Mesothelial cell of epicardium (in vitro differentiated cells): ENCODE results near the gene LRRC17. TPM values are rescaled to one million over a fixed set of nuclear protein-coding genes. Genes with fewer than 3 reads are reported as not detected.
"Not testable (repeated sequence)": the region's sequence is repeated elsewhere in the genome, so short reads cannot be mapped to it uniquely, and the experiment has no call there.

Experiments used
- DNase-seq, 2 experiments: peaks; one replicate each; pipeline ENCODE4 v3.0.0; 2021; ENCODE audit warnings: low spot score in 2 of 2; ENCODE audit not compliant: unreplicated experiment in 2 of 2
- H3K27ac Mint-ChIP-seq: 2 replicates; pipeline ENCODE4 v1.8.0; 2021; ENCODE audit warnings: mixed read lengths
- H3K27me3 Mint-ChIP-seq: 2 replicates; pipeline ENCODE4 v1.8.0; 2021; ENCODE audit warnings: low read depth, mixed read lengths
- H3K36me3 Mint-ChIP-seq: 2 replicates; pipeline ENCODE4 v1.8.0; 2021; ENCODE audit warnings: mixed read lengths
- H3K4me1 Mint-ChIP-seq: 2 replicates; pipeline ENCODE4 v1.8.0; 2021; ENCODE audit warnings: mixed read lengths
- H3K4me3 Mint-ChIP-seq: 2 replicates; pipeline ENCODE4 v1.8.0; 2021; ENCODE audit warnings: mild to moderate bottlenecking, moderate library complexity, mixed read lengths
- H3K9me3 Mint-ChIP-seq: 2 replicates; pipeline ENCODE4 v1.8.0; 2021; ENCODE audit warnings: mixed read lengths
- total RNA-seq: library from RNA; stranded (reverse); gene quantifications from 3 replicates; pipeline ENCODE4 v1.2.1, GENCODE V29; 2021
- TF ChIP-seq, protein P1 (sequence below): fragments of 200-600 bp; sonication (generic); IDR thresholded peaks from one replicate; pipeline ENCODE4 v1.5.0; 2021; ENCODE audit warnings: antibody characterized with exemption; ENCODE audit not compliant: unreplicated experiment

The LRRC17 gene
- total RNA-seq, 1 donor from 2014 or later, result 43.1 TPM

DNA sequence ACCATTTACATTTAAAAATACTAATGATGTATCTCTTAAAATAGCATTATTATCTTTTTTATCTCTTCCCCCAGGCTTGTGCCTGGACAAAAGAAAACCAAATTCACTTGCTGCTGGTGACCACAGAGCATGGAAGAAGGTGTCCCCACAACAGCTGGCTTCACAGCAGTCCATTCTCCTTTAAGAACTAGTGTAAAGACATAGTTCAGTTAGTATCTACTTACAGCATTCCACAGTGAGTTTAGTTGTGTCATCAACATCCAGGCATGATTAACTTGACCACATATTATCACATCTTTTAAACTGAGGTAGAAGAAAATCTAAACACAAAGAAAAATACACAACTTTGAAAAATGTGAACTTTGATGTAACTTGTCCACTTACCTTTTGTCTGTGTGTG, 55.0 kb downstream of the LRRC17 start:
- TF ChIP-seq, protein P1, sequence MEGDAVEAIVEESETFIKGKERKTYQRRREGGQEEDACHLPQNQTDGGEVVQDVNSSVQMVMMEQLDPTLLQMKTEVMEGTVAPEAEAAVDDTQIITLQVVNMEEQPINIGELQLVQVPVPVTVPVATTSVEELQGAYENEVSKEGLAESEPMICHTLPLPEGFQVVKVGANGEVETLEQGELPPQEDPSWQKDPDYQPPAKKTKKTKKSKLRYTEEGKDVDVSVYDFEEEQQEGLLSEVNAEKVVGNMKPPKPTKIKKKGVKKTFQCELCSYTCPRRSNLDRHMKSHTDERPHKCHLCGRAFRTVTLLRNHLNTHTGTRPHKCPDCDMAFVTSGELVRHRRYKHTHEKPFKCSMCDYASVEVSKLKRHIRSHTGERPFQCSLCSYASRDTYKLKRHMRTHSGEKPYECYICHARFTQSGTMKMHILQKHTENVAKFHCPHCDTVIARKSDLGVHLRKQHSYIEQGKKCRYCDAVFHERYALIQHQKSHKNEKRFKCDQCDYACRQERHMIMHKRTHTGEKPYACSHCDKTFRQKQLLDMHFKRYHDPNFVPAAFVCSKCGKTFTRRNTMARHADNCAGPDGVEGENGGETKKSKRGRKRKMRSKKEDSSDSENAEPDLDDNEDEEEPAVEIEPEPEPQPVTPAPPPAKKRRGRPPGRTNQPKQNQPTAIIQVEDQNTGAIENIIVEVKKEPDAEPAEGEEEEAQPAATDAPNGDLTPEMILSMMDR, result no peak
- no peaks in the 10 kb centered on the region for H3K4me1 Mint-ChIP-seq
- no peaks in the 10 kb centered on the region for H3K27me3 Mint-ChIP-seq
- no peaks in the 10 kb centered on the region for H3K36me3 Mint-ChIP-seq
- DNase-seq, result no peak
- no peak overlapping the region for H3K4me3 Mint-ChIP-seq
- H3K9me3 Mint-ChIP-seq, result no peaks in the 10 kb centered on the region
- no peak overlapping the region for H3K27ac Mint-ChIP-seq

DNA sequence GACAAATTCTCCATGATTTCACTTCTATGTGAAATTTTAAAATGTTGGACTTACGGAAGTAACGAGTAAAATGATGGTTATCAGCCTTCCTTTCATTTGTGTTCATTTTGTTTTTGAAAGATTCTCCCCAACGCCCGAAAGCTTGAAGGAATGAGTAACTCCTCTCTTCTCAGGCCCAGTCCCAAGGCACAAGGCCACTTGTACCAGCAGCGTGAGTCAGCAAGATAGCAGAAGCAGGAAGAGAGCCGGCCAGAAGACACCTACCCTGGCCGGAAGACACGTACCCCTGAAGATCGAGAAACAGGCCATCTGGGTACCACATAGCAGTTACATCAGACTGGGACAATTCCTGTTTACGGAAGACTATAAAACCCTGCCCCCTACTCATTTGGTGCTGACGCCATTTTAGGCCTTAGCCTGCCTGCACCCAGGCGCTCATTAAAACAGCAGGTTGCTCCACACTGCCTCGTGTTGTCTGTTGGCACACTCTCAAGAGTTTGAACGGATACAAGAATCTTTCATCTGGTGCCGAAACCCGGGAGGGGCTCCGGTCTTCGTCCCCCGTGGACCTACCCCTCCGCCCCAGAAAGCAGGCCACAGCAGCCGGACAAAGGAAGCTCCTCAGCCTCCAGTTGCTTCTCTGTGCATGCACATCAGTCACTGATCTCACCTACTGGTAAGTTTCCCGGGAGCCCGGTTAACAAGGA, 60.4 kb downstream of the LRRC17 start:
- H3K4me1 Mint-ChIP-seq, result no peaks in the 10 kb centered on the region
- no peak overlapping the region for H3K27ac Mint-ChIP-seq
- peaks cover 2% of the 10 kb centered on the region for H3K36me3 Mint-ChIP-seq
- TF ChIP-seq, protein P1, result no peak
- H3K9me3 Mint-ChIP-seq, result peaks cover 4% of the 10 kb centered on the region
- H3K4me3 Mint-ChIP-seq, result no peak overlapping the region
- H3K27me3 Mint-ChIP-seq, result no peaks in the 10 kb centered on the region
- no peak for DNase-seq

- Mint-ChIP-seq H3K36me3 (peaks cover 4% of the 10 kb centered on the region), H3K9me3 (peaks cover 12% of the 10 kb centered on the region), H3K4me3 (no peak overlapping the region), H3K27me3 (no peaks in the 10 kb centered on the region), H3K27ac (no peak overlapping the region), H3K4me1 (no peaks in the 10 kb centered on the region)
- DNase-seq, result no peak
- TF ChIP-seq, protein P1, result no peak
These were observed 61.8 kb downstream of the LRRC17 start for GRCh38 chr7:102974366-102975236.

- Mint-ChIP-seq H3K9me3 (peaks cover 19% of the 10 kb centered on the region), H3K27me3 (no peaks in the 10 kb centered on the region), H3K36me3 (peaks cover 10% of the 10 kb centered on the region), H3K4me1 (no peaks in the 10 kb centered on the region), H3K27ac (no peak overlapping the region), H3K4me3 (no peak overlapping the region)
- DNase-seq, result no peak
- TF ChIP-seq, protein P1, result no peak
These were observed 63.1 kb downstream of the LRRC17 start for GRCh38 chr7:102975854-102976253.

DNA sequence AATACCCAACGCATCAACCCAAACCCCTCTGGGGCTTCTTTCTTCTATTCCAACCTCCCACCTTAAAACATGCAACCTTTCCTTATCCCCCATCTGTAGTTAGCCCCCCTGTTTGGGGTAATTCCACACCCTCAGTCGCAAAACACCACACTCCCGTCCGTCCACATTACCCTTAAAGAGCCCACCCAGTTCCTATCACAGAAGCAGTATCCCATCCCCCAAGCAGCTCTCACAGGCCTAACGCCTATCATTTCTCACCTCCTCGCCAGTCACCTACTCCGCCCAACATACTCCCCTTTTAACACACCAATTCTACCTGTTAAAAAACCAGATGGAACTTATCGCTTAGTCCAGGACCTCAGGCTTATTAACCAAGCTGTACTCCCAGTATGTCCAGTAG, 63.7 kb downstream of the LRRC17 start:
- Mint-ChIP-seq H3K9me3 (peaks cover 23% of the 10 kb centered on the region), H3K27me3 (no peaks in the 10 kb centered on the region), H3K36me3 (peaks cover 10% of the 10 kb centered on the region), H3K4me1 (no peaks in the 10 kb centered on the region), H3K27ac (no peak overlapping the region), H3K4me3 (no peak overlapping the region)
- TF ChIP-seq, protein P1, result no peak
- no peak for DNase-seq

GRCh38 chr7:102977586-102977985, 64.8 kb downstream of the LRRC17 start:
- DNase-seq, H3K4me1 Mint-ChIP-seq, H3K27me3 Mint-ChIP-seq, H3K27ac Mint-ChIP-seq, H3K4me3 Mint-ChIP-seq, H3K36me3 Mint-ChIP-seq: not testable (repeated sequence)
- peaks cover 29% of the 10 kb centered on the region for H3K9me3 Mint-ChIP-seq
